PC-9 (cell line): ENCODE data around the gene TMEM59L. TPM values are rescaled to one million over a fixed set of nuclear protein-coding genes. Genes with fewer than 3 reads are reported as not detected.

Experiments
- BruUV-seq: library from RNA; stranded (reverse); fragments of 400-500 nt; replicated peaks from 2 replicates; lab custom pipeline; 2021; lab: Mats Ljungman, UMichigan
- CTCF ChIA-PET: fragments of 300-600 bp; sonication (Branson Sonifier 250); formaldehyde crosslinking; loops from one replicate; lab custom pipeline; 2022; ENCODE audit warnings: antibody characterized with exemption; lab: Charles Lee
- POLR2A ChIA-PET: fragments of 300-600 bp; sonication (Branson Sonifier 250); formaldehyde crosslinking; loops from one replicate; lab custom pipeline; 2022; ENCODE audit warnings: antibody characterized with exemption; ENCODE audit not compliant: unreplicated experiment; lab: Charles Lee
- DNase-seq, 2 experiments: peaks; one replicate each; pipeline versions ENCODE4 v3.0.0 to v3.0.0-alpha.2; 2015 to 2022; ENCODE audit warnings: mixed read lengths in 1 of 2
- H2AFZ ChIP-seq: fragments of 200-600 bp; sonication (generic); 2 replicates; pipeline ENCODE4 v1.8.1; 2017; ENCODE audit warnings: antibody characterized with exemption
- H3F3A ChIP-seq: fragments of 200-600 bp; sonication (generic); 2 replicates; pipeline ENCODE4 v1.8.1; 2017; ENCODE audit warnings: antibody characterized with exemption, mild to moderate bottlenecking, low read depth; ENCODE audit not compliant: insufficient read depth
- H3K27ac ChIP-seq: fragments of 200-600 bp; sonication (generic); 2 replicates; pipeline ENCODE4 v1.6.1; 2016; ENCODE audit warnings: mixed run types
- H3K27me3 ChIP-seq: fragments of 200-600 bp; sonication (generic); 2 replicates; pipeline ENCODE4 v1.6.1; 2016; ENCODE audit warnings: low read depth, mixed run types; ENCODE audit not compliant: insufficient read depth
- H3K36me3 ChIP-seq: fragments of 200-600 bp; sonication (generic); 2 replicates; pipeline ENCODE4 v1.6.1; 2016; ENCODE audit warnings: low read depth, mixed run types
- H3K4me1 ChIP-seq: fragments of 200-600 bp; sonication (generic); replicated peaks from 2 replicates; pipeline ENCODE4 v1.6.1; 2016; ENCODE audit warnings: mixed run types; ENCODE audit not compliant: insufficient read depth
- H3K4me2 ChIP-seq: fragments of 200-600 bp; sonication (generic); 2 replicates; pipeline ENCODE4 v1.6.1; 2017; ENCODE audit warnings: mixed run types
- H3K4me3 ChIP-seq: fragments of 200-600 bp; sonication (generic); 2 replicates; pipeline ENCODE4 v1.6.1; 2016; ENCODE audit warnings: mixed run types
- H3K79me2 ChIP-seq: fragments of 200-600 bp; sonication (generic); 2 replicates; pipeline ENCODE4 v1.6.1; 2017; ENCODE audit warnings: low read depth, mixed run types
- H3K9me2 ChIP-seq: fragments of 200-600 bp; sonication (generic); 2 replicates; pipeline ENCODE4 v1.8.1; 2017; ENCODE audit warnings: mild to moderate bottlenecking; ENCODE audit not compliant: insufficient read depth
- H3K9me3 ChIP-seq: fragments of 200-600 bp; sonication (generic); 2 replicates; pipeline ENCODE4 v1.8.1; 2016; ENCODE audit warnings: low read depth; ENCODE audit not compliant: insufficient read depth
- H4K20me1 ChIP-seq: fragments of 200-600 bp; sonication (generic); 2 replicates; pipeline ENCODE4 v1.8.1; 2017; ENCODE audit not compliant: insufficient read depth
- CTCF ChIP-seq: fragments of 200-600 bp; sonication (generic); conservative IDR thresholded peaks from 2 replicates; pipeline ENCODE4 v1.6.1; 2017; ENCODE audit warnings: mixed run types, antibody characterized with exemption, mild to moderate bottlenecking, moderate library complexity
- EZH2 ChIP-seq: fragments of 200-600 bp; sonication (generic); IDR thresholded peaks from 2 replicates; pipeline ENCODE4 v1.8.0; 2017; ENCODE audit warnings: antibody characterized with exemption, low read depth
- intact Hi-C: fragments of 100-400 bp; cut with micrococcal nuclease; formaldehyde crosslinking; loops from one replicate; pipeline ENCODE4 v1.10.0; 2022; ENCODE audit not compliant: unreplicated experiment
- total RNA-seq: library from RNA; stranded (reverse); gene quantifications from 2 replicates; pipeline ENCODE4 v1.2.3, GENCODE V29; 2021

The TMEM59L gene
- total RNA-seq, 1 experiment from 2014 or later: 0.65 TPM

GRCh38 chr19:18669524-18669817 is 56.8 kb downstream of the TMEM59L start:
- Histone ChIP-seq H3K79me2 (no peaks in the 10 kb centered on the region), H3K27me3 (no peaks in the 10 kb centered on the region), H4K20me1 (0 out of 2 replicates have a peak, but pooled peaks cover 5% of the 10 kb centered on the region), H3K27ac (no peak overlapping the region), H3K36me3 (no peaks in the 10 kb centered on the region), H2AFZ (no peak overlapping the region), H3K4me2 (no peak overlapping the region), H3F3A (peaks cover 3% of the 10 kb centered on the region), H3K9me3 (no peaks in the 10 kb centered on the region), H3K4me3 (no peak overlapping the region), H3K4me1 (no peaks in the 10 kb centered on the region; the same call in 1 of the 2 replicates), H3K9me2 (no peaks in the 10 kb centered on the region)
- ChIA-PET CTCF (no interaction called here), POLR2A (no interaction called here)
- DNase-seq: peak in 1 of 2 experiments; percentile 8
- TF ChIP-seq EZH2 (no peak), CTCF (no peak)
- intact Hi-C loops: no loop called here
- no TSS peak for BruUV-seq

GRCh38 chr19:18669883-18670282 is 57.2 kb downstream of the TMEM59L start:
- Histone ChIP-seq H3K36me3 (no peaks in the 10 kb centered on the region), H3K9me3 (no peaks in the 10 kb centered on the region), H3K27ac (no peak overlapping the region), H3K79me2 (no peaks in the 10 kb centered on the region), H3F3A (peaks cover 3% of the 10 kb centered on the region), H3K4me2 (no peak overlapping the region), H3K9me2 (no peaks in the 10 kb centered on the region), H4K20me1 (0 out of 2 replicates have a peak, but pooled peaks cover 5% of the 10 kb centered on the region), H3K4me1 (no peaks in the 10 kb centered on the region; the same call in 1 of the 2 replicates), H3K27me3 (no peaks in the 10 kb centered on the region), H2AFZ (no peak overlapping the region), H3K4me3 (no peak overlapping the region)
- POLR2A ChIA-PET: no interaction called here
- TF ChIP-seq CTCF (no peak), EZH2 (no peak)
- CTCF ChIA-PET: no interaction called here
- intact Hi-C loops: loop anchor here (10.0 kb wide), 1 partner anchor 205 kb away; no protein-coding TSS in a partner anchor
- DNase-seq: no peak
- BruUV-seq: no TSS peak

- CTCF ChIA-PET: no interaction called here
- intact Hi-C loops: loop anchor here (10.0 kb wide), 1 partner anchor 206 kb away; no protein-coding TSS in a partner anchor
- no peaks in the 10 kb centered on the region for H3K27me3 ChIP-seq
- peak in 1 of 2 experiments; percentile 8 for DNase-seq
- no peak overlapping the region for H3K27ac ChIP-seq
- no peaks in the 10 kb centered on the region for H3K9me2 ChIP-seq
- H3K79me2 ChIP-seq: no peaks in the 10 kb centered on the region
- no peaks in the 10 kb centered on the region; the same call in 1 of the 2 replicates for H3K4me1 ChIP-seq
- no peaks in the 10 kb centered on the region for H3K9me3 ChIP-seq
- no peak overlapping the region for H3K4me2 ChIP-seq
- TF ChIP-seq EZH2 (no peak), CTCF (no peak)
- 0 out of 2 replicates have a peak, but pooled peaks cover 5% of the 10 kb centered on the region for H4K20me1 ChIP-seq
- H2AFZ ChIP-seq: no peak overlapping the region
- H3K4me3 ChIP-seq: no peak overlapping the region
- BruUV-seq: no TSS peak
- peaks cover 3% of the 10 kb centered on the region for H3F3A ChIP-seq
- no peaks in the 10 kb centered on the region for H3K36me3 ChIP-seq
- POLR2A ChIA-PET: no interaction called here
These were observed 57.6 kb downstream of the TMEM59L start for GRCh38 chr19:18670312-18670711.

Other genes starting within 250 kb of the TMEM59L start
- gene GDF15, start 226.7 kb upstream of the TMEM59L start, total RNA-seq: 15.1 and 17.2 TPM in 2 replicates
- not detected in 2 replicates for gene LRRC25, start 215.2 kb upstream of the TMEM59L start, total RNA-seq
- 56.6 and 65.2 TPM in 2 replicates for gene SSBP4, start 193.5 kb upstream of the TMEM59L start, total RNA-seq
- gene ISYNA1, start 174.7 kb upstream of the TMEM59L start, total RNA-seq: 129 and 142 TPM in 2 replicates
- gene ELL, start 90.8 kb upstream of the TMEM59L start, total RNA-seq: 12.9 and 14.6 TPM in 2 replicates
- gene FKBP8, start 69.3 kb upstream of the TMEM59L start, total RNA-seq: 231 and 320 TPM in 2 replicates
- 97.0 and 101 TPM in 2 replicates for gene KXD1, start 55.0 kb upstream of the TMEM59L start, total RNA-seq
- gene UBA52, start 41.0 kb upstream of the TMEM59L start, total RNA-seq: 1,141 and 1,151 TPM in 2 replicates
- gene REX1BD, start 24.1 kb upstream of the TMEM59L start, total RNA-seq: 44.8 and 64.3 TPM in 2 replicates
- gene CRLF1, start 6.1 kb upstream of the TMEM59L start, total RNA-seq: 0.46 and 2.8 TPM in 2 replicates
- gene KLHL26, start 24.2 kb downstream of the TMEM59L start, total RNA-seq: 11.8 and 12.5 TPM in 2 replicates
- 13.3 and 16.6 TPM in 2 replicates for gene CRTC1, start 70.8 kb downstream of the TMEM59L start, total RNA-seq
- not detected in 2 replicates for gene COMP, start 178.4 kb downstream of the TMEM59L start, total RNA-seq
- 78.8 and 93.0 TPM in 2 replicates for gene UPF1, start 219.1 kb downstream of the TMEM59L start, total RNA-seq